Fibroblast of the aortic adventitia (primary cell): ENCODE measurements around the gene GPR143. TPM values are rescaled to one million over a fixed set of nuclear protein-coding genes. Genes with fewer than 3 reads are reported as not detected.

Experiments
- DNase-seq: peaks from one replicate; pipeline ENCODE4 v3.0.0-alpha.2; 2010; ENCODE audit warnings: low read depth
- H3K4me3 ChIP-seq: 2 replicates; pipeline ENCODE4 v1.5.1; 2011; ENCODE audit warnings: low read depth, mild to moderate bottlenecking, control low read depth, low read length, moderate library complexity
- total RNA-seq: library from RNA; depleted of rRNA; stranded (reverse); fragments of >200 nt; gene quantifications from 2 replicates; pipeline ENCODE4 v1.2.3, GENCODE V29; 2012; ENCODE audit warnings: low replicate concordance
- TF ChIP-seq, protein P1 (sequence below): IDR thresholded peaks from 2 replicates; pipeline ENCODE4 v1.5.1; 2011; ENCODE audit warnings: mild to moderate bottlenecking, low read length, control low read depth, inconsistent platforms; ENCODE audit not compliant: insufficient read depth

GPR143 gene
- total RNA-seq, 1 donor: not detected

DNA sequence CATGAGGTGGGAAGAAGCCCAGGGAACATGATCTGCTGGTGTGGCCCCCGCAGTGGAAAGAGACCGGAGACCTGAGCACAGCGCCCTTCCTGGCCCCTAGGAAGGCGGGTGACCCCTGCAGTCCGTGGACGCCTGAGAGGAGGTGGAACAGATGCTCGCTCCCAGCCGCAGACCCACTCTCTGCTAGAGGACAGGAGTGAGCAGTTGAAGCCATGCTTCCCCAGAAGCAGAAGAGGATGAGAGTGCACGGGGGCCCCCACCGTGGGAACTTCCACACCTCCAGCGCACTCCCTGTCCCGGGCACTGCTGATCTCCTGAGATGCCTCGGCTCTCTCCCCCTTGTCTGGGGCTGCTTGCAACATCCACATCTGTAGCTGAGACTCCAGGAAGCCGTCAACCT is 62.2 kb downstream of the GPR143 start:
- H3K4me3 ChIP-seq: no peak overlapping the region
- no peak for DNase-seq
- TF ChIP-seq, protein P1, sequence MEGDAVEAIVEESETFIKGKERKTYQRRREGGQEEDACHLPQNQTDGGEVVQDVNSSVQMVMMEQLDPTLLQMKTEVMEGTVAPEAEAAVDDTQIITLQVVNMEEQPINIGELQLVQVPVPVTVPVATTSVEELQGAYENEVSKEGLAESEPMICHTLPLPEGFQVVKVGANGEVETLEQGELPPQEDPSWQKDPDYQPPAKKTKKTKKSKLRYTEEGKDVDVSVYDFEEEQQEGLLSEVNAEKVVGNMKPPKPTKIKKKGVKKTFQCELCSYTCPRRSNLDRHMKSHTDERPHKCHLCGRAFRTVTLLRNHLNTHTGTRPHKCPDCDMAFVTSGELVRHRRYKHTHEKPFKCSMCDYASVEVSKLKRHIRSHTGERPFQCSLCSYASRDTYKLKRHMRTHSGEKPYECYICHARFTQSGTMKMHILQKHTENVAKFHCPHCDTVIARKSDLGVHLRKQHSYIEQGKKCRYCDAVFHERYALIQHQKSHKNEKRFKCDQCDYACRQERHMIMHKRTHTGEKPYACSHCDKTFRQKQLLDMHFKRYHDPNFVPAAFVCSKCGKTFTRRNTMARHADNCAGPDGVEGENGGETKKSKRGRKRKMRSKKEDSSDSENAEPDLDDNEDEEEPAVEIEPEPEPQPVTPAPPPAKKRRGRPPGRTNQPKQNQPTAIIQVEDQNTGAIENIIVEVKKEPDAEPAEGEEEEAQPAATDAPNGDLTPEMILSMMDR: no peak

DNA sequence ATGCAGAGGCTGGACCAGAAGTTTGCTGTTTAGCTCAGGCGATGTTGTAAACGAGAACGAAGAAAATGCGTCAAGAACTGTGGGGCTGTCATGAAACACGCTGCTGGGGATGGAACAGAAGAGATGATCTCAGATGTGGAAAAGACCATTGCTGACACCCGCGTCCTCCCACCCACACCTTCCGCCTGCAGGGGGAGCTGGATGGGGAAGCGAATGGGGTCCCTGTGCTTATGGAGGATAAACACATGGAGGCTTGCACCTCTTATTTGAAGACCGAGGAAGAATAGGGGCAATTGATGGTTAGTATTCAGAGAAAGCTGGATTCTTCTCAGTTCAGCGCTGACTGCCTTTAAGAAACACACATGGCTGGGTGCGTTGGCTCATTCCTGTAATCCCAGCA is 63.9 kb downstream of the GPR143 start:
- TF ChIP-seq, protein P1: no peak
- no peak for DNase-seq
- H3K4me3 ChIP-seq: no peak overlapping the region

DNA sequence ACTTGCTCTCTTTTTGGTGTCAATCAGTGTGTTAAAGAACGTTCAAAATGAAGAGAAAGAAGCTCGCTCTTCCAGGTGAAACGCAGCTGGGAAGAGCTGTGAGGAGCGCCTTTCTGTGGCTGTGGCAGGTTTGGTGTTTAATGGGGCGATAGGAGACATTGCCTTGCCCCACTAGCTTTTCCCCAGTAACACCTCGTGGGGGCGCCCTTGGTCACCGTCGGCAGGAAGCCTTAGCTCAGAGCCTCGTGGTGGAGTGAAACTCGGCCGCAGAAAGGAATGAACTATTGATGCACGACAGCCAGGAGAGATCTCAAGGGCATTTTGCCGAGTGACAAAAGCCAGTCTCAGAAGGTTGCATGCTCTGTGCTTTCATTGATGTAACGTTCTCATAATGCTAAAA is 65.1 kb downstream of the GPR143 start:
- TF ChIP-seq, protein P1: no peak

DNA sequence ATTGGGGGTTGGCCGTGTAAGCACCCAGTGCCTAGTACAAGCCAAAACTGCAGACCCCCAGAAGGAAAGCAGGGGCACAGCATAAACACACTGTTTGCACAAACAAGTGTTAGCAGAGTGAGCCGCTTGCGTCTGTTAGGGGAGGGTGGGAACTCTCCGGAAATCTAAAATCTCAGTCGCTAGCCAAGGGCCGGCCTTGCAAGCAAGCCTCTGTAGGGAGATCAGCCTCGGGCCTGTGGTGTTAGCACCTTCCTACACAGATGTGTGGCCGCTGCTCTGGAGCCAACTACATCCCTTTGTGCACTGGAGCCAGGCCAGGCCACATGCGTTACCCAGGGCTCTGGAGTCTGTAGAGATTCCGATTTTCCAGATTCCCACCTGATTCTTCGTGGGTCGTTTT is 67.1 kb downstream of the GPR143 start:
- TF ChIP-seq, protein P1: no peak

More for the DNA sequence above, 65.1 kb downstream of the GPR143 start:
- H3K4me3 ChIP-seq: no peak overlapping the region
- no peak for DNase-seq

DNA sequence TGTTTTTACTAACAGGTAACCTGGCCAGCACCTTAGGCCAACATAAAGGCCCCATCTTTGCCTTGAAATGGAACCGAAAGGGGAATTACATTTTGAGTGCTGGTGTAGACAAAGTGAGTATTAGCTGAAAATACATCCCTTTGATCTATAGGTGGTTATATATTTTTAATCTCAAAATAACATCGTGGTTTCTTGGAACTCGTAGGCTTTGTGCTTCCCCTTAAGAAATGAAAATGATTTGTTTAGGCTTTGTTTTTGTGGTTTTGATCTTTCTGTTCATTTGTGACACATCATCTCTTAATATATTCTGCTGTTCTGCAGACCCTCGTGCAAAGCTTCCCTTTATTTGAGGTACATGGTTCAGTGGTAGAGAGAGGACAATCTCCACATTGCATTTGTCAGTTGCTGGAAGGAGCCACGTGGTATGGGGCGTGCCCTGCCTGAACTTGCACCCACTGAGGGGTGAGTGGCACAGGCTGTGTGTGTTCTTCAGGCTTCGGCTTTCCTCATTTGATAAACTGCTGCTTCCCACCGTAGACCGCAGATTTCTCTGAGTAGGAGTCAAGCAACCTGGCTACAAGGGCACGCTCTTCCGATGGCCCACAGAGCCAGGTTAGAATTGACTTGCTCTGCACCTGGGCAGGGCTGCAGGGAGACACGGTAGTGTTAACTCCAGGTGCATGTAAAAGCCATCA is 72.2 kb downstream of the GPR143 start:
- DNase-seq: no peak
- TF ChIP-seq, protein P1: no peak
- H3K4me3 ChIP-seq: no peak overlapping the region

More for the DNA sequence above, 67.1 kb downstream of the GPR143 start:
- H3K4me3 ChIP-seq: no peak overlapping the region
- no peak for DNase-seq

DNA sequence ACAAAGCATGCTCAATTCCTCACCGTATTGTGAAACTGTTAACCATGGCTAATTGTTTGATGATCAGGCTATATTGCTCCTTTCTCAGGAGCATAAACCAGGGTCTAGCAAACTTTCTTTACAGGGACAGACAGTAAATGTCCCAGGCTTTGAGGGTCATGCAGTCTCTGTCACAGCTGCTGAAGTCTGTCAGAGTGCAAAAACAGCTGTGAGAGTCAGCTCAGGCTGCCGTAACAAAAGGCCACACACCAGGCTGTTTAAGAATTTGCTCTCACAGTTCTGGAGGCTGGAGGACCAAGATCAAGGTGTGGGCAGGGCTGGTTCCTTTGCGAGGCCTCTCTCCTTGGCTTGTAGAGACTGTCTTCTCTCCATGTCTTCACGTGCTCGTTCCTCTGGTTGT is 75.6 kb downstream of the GPR143 start:
- TF ChIP-seq, protein P1: no peak
- H3K4me3 ChIP-seq: no peak overlapping the region
- DNase-seq: no peak

DNA sequence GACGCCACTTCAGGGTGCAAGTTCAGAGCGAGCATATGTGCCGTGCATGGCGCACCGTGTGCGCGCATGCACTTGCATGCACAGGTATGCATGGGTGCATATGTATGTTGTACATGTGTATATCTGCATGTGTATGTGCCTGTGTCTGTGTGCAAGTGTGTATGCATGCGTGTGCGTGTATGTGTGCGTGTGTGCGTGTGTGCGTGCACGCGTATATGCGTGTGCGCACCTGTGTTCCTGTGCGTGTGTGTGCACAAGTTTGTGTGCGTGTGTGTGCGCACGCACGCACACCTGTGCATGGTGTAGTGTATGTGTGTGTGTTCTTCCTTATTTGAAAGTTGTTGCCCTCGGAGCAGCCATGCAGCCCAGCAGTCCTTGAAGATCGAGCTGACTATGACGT is 76.8 kb downstream of the GPR143 start:
- TF ChIP-seq, protein P1: no peak
- no peak overlapping the region for H3K4me3 ChIP-seq
- no peak for DNase-seq
